ENCODE results near the gene ALDH4A1. TPM values are rescaled to one million over a fixed set of nuclear protein-coding genes. Genes with fewer than 3 reads are reported as not detected.

Gene ALDH4A1
- total and polyA plus RNA-seq, 2 experiments from 2014 or later: 11.3 to 33.8 TPM

GRCh38 chr1:18882486-18882885 is 19.9 kb downstream of the ALDH4A1 start:
- no peak overlapping the region for H3K27ac Mint-ChIP-seq
- Histone ChIP-seq H3K27ac (ENCODE audit: low read depth) (no peak overlapping the region), H3K4me2 (no peak overlapping the region), H3F3A (replicated peaks; ENCODE audit: low read depth) (no peaks in the 10 kb centered on the region), H3K36me3 (ENCODE audit: insufficient read depth) (no peaks in the 10 kb centered on the region), H3K27me3 (ENCODE audit: insufficient read depth) (no peaks in the 10 kb centered on the region), H3K4me3 (no peak overlapping the region), H2AFZ (no peak overlapping the region), H3K79me2 (replicated peaks; ENCODE audit: insufficient read depth) (no peaks in the 10 kb centered on the region), H3K9me2 (ENCODE audit: insufficient read depth) (no peaks in the 10 kb centered on the region), H4K20me1 (replicated peaks; ENCODE audit: insufficient read depth) (no peaks in the 10 kb centered on the region), H3K4me1 (ENCODE audit: insufficient read depth) (peaks cover 5% of the 10 kb centered on the region; the same call in 1 of the 2 replicates)
- DNase-seq (ENCODE audit: low spot score): no peak
- no peaks in the 10 kb centered on the region for H3K9me3 Mint-ChIP-seq
- H3K27me3 Mint-ChIP-seq (ENCODE audit: insufficient read depth, low read depth, poor library complexity): peaks cover 3% of the 10 kb centered on the region
- no peak for ATAC-seq
- H3K4me1 Mint-ChIP-seq: no peaks in the 10 kb centered on the region
- no peak for TF ChIP-seq EZH2phosphoT487 (IDR thresholded peaks at IDR 0.05; ENCODE audit: unreplicated experiment)
- TF ChIP-seq NANOG (IDR thresholded peaks at IDR 0.05; ENCODE audit: borderline replicate concordance): no peak
- TF ChIP-seq ZNF331 (CRISPR knock-in tag; IDR thresholded peaks at IDR 0.05; ENCODE audit: low read depth): no peak
- TF ChIP-seq CREB1 (CRISPR knock-in tag; IDR thresholded peaks at IDR 0.05; ENCODE audit: low read depth): no peak
- TF ChIP-seq JUNB (IDR thresholded peaks at IDR 0.05; ENCODE audit: unreplicated experiment): no peak
- no peak for TF ChIP-seq STAT1 (IDR thresholded peaks at IDR 0.05; ENCODE audit: unreplicated experiment)
- TF ChIP-seq ZNF462 (CRISPR knock-in tag; IDR thresholded peaks at IDR 0.05): no peak
- no peak for TF ChIP-seq POLR2AphosphoS5 (IDR thresholded peaks at IDR 0.05; ENCODE audit: low read depth)
- TF ChIP-seq ETS1 (IDR thresholded peaks at IDR 0.05): no peak
- TF ChIP-seq EZH2 (IDR thresholded peaks at IDR 0.05; ENCODE audit: low read depth, unreplicated experiment): no peak
- no peak for TF ChIP-seq ZNF114 (CRISPR knock-in tag; IDR thresholded peaks at IDR 0.05)
- no peak for TF ChIP-seq CTCF (conservative IDR thresholded peaks at IDR 0.05; ENCODE audit: low read depth in 2 of 2)
- TF ChIP-seq REST (IDR thresholded peaks at IDR 0.05; ENCODE audit: unreplicated experiment): no peak
- H3K4me3 Mint-ChIP-seq: no peak overlapping the region; the same call in 2 of the 3 replicates
- H3K36me3 Mint-ChIP-seq (ENCODE audit: low read depth): peaks cover 8% of the 10 kb centered on the region; the same call in 2 of the 3 replicates
